ENCODE results near the gene GJB3.
"Not testable (repeated sequence)": the region's sequence is repeated elsewhere in the genome, so short reads cannot be mapped to it uniquely, and the experiment has no call there.

GJB3 gene

GRCh38 chr1:34761176-34761761 lies 19.7 kb upstream of the GJB3 start:
- DNase-seq = no peak

GRCh38 chr1:34761776-34762307 lies 19.2 kb upstream of the GJB3 start:
- no peak for DNase-seq

- DNase-seq = no peak
Observed at GRCh38 chr1:34762474-34763141, 18.4 kb upstream of the GJB3 start.

- no peak for DNase-seq
Observed at GRCh38 chr1:34763142-34763781, 17.8 kb upstream of the GJB3 start.

GRCh38 chr1:34768856-34769255 lies 12.2 kb upstream of the GJB3 start:
- DNase-seq = no peak

GRCh38 chr1:34770891-34771504 lies 10.0 kb upstream of the GJB3 start:
- DNase-seq = no peak

- DNase-seq = no peak
Observed at GRCh38 chr1:34771573-34772371, 9.2 kb upstream of the GJB3 start.

- not testable (repeated sequence) for DNase-seq
Observed at GRCh38 chr1:34773114-34773513, 7.9 kb upstream of the GJB3 start.

GRCh38 chr1:34774957-34775356 lies 6.1 kb upstream of the GJB3 start:
- no peak for DNase-seq

- DNase-seq = no peak
Observed at GRCh38 chr1:34776911-34777310, 4.1 kb upstream of the GJB3 start.

- no peak for DNase-seq
Observed at GRCh38 chr1:34777519-34778321, 3.3 kb upstream of the GJB3 start.

GRCh38 chr1:34778381-34778780 lies 2.6 kb upstream of the GJB3 start:
- DNase-seq = no peak

GRCh38 chr1:34779005-34779404 lies 2.0 kb upstream of the GJB3 start:
- DNase-seq = no peak

- DNase-seq = no peak
Observed at GRCh38 chr1:34779526-34779925, 1.5 kb upstream of the GJB3 start.

GRCh38 chr1:34779962-34780361 lies 1.1 kb upstream of the GJB3 start:
- no peak for DNase-seq

- DNase-seq = no peak
Observed at GRCh38 chr1:34780528-34780927, 486 bp upstream of the GJB3 start.

- no peak for DNase-seq
Observed at GRCh38 chr1:34781844-34782391, 904 bp downstream of the GJB3 start.

- DNase-seq = no peak
Observed at GRCh38 chr1:34784751-34785221, 3.8 kb downstream of the GJB3 start.

- no peak for DNase-seq
Observed at GRCh38 chr1:34785231-34785874, 4.3 kb downstream of the GJB3 start.

GRCh38 chr1:34785875-34786470 lies 5.0 kb downstream of the GJB3 start:
- no peak for DNase-seq

Measured in activated CD4-positive, alpha-beta T cell treated with anti-CD3 and anti-CD28 coated beads, Interleukin-2, amount 50 U/mL, for 16 hours (primary cell).